ENCODE data around the gene EPB41L1.

The EPB41L1 gene

DNA sequence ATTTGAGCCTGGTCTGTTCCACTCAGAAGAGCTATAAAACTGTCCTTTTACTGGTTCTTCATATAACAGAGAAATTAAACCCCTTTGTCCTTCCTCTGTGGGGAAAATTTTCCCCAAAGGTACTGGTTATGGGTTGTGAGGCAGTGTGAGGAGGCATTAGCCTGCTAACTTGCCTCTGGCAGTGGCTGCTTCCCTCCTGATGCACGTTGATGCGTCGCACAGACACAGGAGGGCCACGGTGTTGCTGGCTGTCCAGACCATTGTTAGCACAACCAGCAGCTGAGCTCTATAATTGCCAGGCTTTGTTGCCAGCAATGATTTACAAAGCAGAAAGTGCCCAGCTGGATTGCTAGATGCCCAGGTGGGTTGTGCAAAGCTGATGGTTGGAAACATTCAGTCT lies 91.9 kb downstream of the EPB41L1 start:
- no peak overlapping the region for H3K4me3 ChIP-seq (ENCODE audit: low read depth, low read length)
- DNase-seq (ENCODE audit: low read depth), result no peak

GRCh38 chr20:36248836-36249235 lies 94.3 kb downstream of the EPB41L1 start:
- no peak overlapping the region for H3K4me3 ChIP-seq (ENCODE audit: low read depth, low read length)
- TF ChIP-seq, protein P1, sequence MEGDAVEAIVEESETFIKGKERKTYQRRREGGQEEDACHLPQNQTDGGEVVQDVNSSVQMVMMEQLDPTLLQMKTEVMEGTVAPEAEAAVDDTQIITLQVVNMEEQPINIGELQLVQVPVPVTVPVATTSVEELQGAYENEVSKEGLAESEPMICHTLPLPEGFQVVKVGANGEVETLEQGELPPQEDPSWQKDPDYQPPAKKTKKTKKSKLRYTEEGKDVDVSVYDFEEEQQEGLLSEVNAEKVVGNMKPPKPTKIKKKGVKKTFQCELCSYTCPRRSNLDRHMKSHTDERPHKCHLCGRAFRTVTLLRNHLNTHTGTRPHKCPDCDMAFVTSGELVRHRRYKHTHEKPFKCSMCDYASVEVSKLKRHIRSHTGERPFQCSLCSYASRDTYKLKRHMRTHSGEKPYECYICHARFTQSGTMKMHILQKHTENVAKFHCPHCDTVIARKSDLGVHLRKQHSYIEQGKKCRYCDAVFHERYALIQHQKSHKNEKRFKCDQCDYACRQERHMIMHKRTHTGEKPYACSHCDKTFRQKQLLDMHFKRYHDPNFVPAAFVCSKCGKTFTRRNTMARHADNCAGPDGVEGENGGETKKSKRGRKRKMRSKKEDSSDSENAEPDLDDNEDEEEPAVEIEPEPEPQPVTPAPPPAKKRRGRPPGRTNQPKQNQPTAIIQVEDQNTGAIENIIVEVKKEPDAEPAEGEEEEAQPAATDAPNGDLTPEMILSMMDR (IDR thresholded peaks at IDR 0.05; ENCODE audit: control insufficient read depth, extremely low read depth, insufficient read depth), result no peak
- no peak for DNase-seq (ENCODE audit: low read depth)

More for the DNA sequence above, 91.9 kb downstream of the EPB41L1 start:
- TF ChIP-seq, protein P1 (IDR thresholded peaks at IDR 0.05; ENCODE audit: control insufficient read depth, extremely low read depth, insufficient read depth), result no peak

- TF ChIP-seq, protein P1 (IDR thresholded peaks at IDR 0.05; ENCODE audit: control insufficient read depth, extremely low read depth, insufficient read depth), result no peak
Observed at GRCh38 chr20:36249450-36249849, 94.9 kb downstream of the EPB41L1 start.

GRCh38 chr20:36251426-36251825 lies 96.9 kb downstream of the EPB41L1 start:
- no peak for DNase-seq (ENCODE audit: low read depth)
- H3K4me3 ChIP-seq (ENCODE audit: low read depth, low read length), result no peak overlapping the region
- TF ChIP-seq, protein P1 (IDR thresholded peaks at IDR 0.05; ENCODE audit: control insufficient read depth, extremely low read depth, insufficient read depth), result no peak

More at GRCh38 chr20:36249450-36249849, 94.9 kb downstream of the EPB41L1 start:
- H3K4me3 ChIP-seq (ENCODE audit: low read depth, low read length), result no peak overlapping the region
- no peak for DNase-seq (ENCODE audit: low read depth)

GRCh38 chr20:36252511-36252910 lies 98.0 kb downstream of the EPB41L1 start:
- no peak for DNase-seq (ENCODE audit: low read depth)
- no peak overlapping the region for H3K4me3 ChIP-seq (ENCODE audit: low read depth, low read length)
- TF ChIP-seq, protein P1 (IDR thresholded peaks at IDR 0.05; ENCODE audit: control insufficient read depth, extremely low read depth, insufficient read depth), result no peak

- H3K4me3 ChIP-seq (ENCODE audit: low read depth, low read length), result no peak overlapping the region
- TF ChIP-seq, protein P1 (IDR thresholded peaks at IDR 0.05; ENCODE audit: control insufficient read depth, extremely low read depth, insufficient read depth), result no peak
- DNase-seq (ENCODE audit: low read depth), result no peak
Observed at GRCh38 chr20:36253036-36253435, 98.5 kb downstream of the EPB41L1 start.

DNA sequence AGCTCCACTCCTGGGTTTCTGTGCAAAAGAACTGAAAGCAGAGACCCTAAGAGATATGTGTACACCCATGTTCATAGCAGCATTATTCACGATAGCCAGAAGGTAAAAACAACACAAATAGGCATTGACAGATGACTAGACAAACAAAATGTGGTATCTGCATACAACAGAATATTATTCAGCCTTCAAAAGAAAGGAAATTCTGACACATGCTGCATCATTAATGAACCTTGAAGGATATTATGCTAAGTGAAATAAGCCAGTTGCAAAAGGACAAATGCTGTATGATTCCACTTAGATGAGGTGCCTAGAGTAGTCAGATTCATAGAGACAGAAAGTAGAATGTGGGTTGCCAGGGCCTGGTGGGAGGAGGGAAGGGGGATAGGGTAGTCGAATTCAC lies 99.5 kb downstream of the EPB41L1 start:
- DNase-seq (ENCODE audit: low read depth), result no peak
- TF ChIP-seq, protein P1 (IDR thresholded peaks at IDR 0.05; ENCODE audit: control insufficient read depth, extremely low read depth, insufficient read depth), result no peak
- no peak overlapping the region for H3K4me3 ChIP-seq (ENCODE audit: low read depth, low read length)

Data from LNCaP clone FGC (cell line).